ENCODE measurements around the gene JMJD6. TPM values are rescaled to one million over a fixed set of nuclear protein-coding genes. Genes with fewer than 3 reads are reported as not detected.

Gene JMJD6
- total RNA-seq, 4 donors from 2014 or later = 29.7 to 42.9 (median 41.7) TPM

GRCh38 chr17:76709077-76709950, 17.1 kb downstream of the JMJD6 start:
- TF ChIP-seq, protein P1, sequence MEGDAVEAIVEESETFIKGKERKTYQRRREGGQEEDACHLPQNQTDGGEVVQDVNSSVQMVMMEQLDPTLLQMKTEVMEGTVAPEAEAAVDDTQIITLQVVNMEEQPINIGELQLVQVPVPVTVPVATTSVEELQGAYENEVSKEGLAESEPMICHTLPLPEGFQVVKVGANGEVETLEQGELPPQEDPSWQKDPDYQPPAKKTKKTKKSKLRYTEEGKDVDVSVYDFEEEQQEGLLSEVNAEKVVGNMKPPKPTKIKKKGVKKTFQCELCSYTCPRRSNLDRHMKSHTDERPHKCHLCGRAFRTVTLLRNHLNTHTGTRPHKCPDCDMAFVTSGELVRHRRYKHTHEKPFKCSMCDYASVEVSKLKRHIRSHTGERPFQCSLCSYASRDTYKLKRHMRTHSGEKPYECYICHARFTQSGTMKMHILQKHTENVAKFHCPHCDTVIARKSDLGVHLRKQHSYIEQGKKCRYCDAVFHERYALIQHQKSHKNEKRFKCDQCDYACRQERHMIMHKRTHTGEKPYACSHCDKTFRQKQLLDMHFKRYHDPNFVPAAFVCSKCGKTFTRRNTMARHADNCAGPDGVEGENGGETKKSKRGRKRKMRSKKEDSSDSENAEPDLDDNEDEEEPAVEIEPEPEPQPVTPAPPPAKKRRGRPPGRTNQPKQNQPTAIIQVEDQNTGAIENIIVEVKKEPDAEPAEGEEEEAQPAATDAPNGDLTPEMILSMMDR (IDR thresholded peaks at IDR 0.05 in 4 of 5, conservative IDR thresholded peaks at IDR 0.05 in 1 of 5) = no peak
- TF ChIP-seq POLR2A (IDR thresholded peaks at IDR 0.05) = peak; percentile 36 to 60
- peak; percentile 62 to 79 for DNase-seq
- no peaks in the 10 kb centered on the region for H3K9me3 ChIP-seq
- H3K27me3 ChIP-seq = no peaks in the 10 kb centered on the region
- in situ Hi-C loops (cut with MboI; ENCODE audit: low sequenced_read_pairs in 4 of 4) = loop anchor here in 1 of 4 donors (25.0 kb wide), 1 partner anchor 147 kb away; a partner anchor contains a TSS
- H3K4me3 ChIP-seq = peak overlapping the region; percentile 57 to 72 (median 69)
- ATAC-seq = peak; percentile 37 to 62
- H3K36me3 ChIP-seq = peaks cover 0 to 10% of the 10 kb centered on the region in 2 donors
- peaks cover 36 to 49% of the 10 kb centered on the region in 2 donors for H3K4me1 ChIP-seq
- intact Hi-C loops (cut with DNase I; ENCODE audit: low total_unique reads) = no loop called here
- peak overlapping the region; percentile 79 to 95 (median 87) for H3K27ac ChIP-seq

DNA sequence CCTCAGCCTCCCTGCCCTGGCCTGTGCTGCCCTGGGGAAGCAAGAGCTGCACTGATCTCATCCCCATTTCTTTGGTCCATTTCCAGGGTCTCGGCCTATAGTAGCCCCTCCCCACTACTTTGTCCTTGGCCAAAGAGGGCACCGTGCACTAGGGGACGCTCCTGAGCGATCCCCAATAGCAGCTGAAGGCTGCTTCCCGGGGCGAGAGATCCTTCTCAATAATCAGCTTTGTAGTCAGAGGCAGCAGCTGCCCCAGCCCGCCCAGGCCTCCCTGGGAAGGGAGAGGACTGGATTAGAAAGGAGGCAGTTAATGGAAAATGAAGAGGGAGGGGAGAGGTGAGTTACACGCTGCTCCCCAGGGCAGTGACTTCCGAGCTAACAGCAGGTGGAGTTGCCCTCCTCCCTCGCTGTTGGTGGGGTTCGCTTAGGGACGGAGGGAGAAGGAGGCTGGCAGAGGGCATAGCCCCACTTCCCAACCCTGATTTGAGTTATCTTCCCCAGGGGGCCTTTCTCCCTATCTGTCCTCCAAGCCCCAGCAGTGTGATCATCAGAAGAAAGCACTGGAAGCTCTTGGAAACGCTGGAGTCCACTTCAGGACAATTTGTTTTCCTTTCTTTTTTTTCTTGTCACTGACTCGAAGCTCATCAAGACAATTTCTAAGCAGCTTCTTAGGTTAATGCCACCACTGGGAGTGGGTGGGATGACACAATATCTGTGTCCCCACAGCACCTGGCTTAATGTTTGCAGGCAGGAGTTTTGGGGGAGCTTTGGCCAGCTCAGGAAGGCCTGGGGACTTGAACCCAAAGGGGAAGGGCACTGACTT, 18.2 kb downstream of the JMJD6 start:
- H3K27ac ChIP-seq = peak overlapping the region; percentile 79 to 95 (median 87)
- peaks cover 36 to 49% of the 10 kb centered on the region in 2 donors for H3K4me1 ChIP-seq
- no peaks in the 10 kb centered on the region for H3K27me3 ChIP-seq
- peak in 1 of 2 donors; percentile 6 for TF ChIP-seq POLR2A (IDR thresholded peaks at IDR 0.05)
- TF ChIP-seq, protein P1 (IDR thresholded peaks at IDR 0.05 in 4 of 5, conservative IDR thresholded peaks at IDR 0.05 in 1 of 5) = peak in 3 of 5 experiments; percentile 18 to 45 (median 33)
- intact Hi-C loops (cut with DNase I; ENCODE audit: low total_unique reads) (no loop called here), in situ Hi-C loops (cut with MboI; ENCODE audit: low sequenced_read_pairs in 4 of 4) (loop anchor here in 1 of 4 donors (25.0 kb wide), 1 partner anchor 146 kb away; a partner anchor contains a TSS)
- no peak for DNase-seq
- ATAC-seq = no peak
- H3K4me3 ChIP-seq = peak overlapping the region; percentile 10 to 69 (median 34)
- H3K9me3 ChIP-seq = no peaks in the 10 kb centered on the region
- H3K36me3 ChIP-seq = peaks cover 0 to under 1% of the 10 kb centered on the region in 2 donors

DNA sequence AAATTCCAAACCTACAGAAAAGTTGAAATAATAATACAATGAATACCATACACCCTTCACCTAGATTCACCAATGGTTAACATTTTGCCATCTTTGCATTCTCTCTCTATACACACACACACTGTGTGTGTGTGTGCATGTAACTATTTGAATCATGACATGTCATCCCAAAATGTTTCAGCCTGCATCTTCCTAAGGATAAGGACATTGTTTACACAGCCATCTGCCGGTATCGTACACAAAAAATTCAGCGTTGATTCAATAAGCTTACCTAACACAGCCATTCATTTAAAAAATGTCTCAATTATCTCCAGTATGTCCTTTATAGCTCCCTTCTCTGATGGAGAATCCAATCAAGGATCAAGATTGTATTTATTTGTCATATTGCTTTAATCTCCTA, 19.6 kb downstream of the JMJD6 start:
- intact Hi-C loops (cut with DNase I; ENCODE audit: low total_unique reads) = no loop called here
- no peaks in the 10 kb centered on the region for H3K36me3 ChIP-seq
- no peaks in the 10 kb centered on the region for H3K27me3 ChIP-seq
- TF ChIP-seq POLR2A (IDR thresholded peaks at IDR 0.05) = no peak
- TF ChIP-seq, protein P1 (IDR thresholded peaks at IDR 0.05 in 4 of 5, conservative IDR thresholded peaks at IDR 0.05 in 1 of 5) = no peak
- H3K4me3 ChIP-seq = no peak overlapping the region
- DNase-seq = no peak
- in situ Hi-C loops (cut with MboI; ENCODE audit: low sequenced_read_pairs in 4 of 4) = loop anchor here in 1 of 4 donors (25.0 kb wide), 1 partner anchor 145 kb away; a partner anchor contains a TSS
- H3K4me1 ChIP-seq = peaks cover 31 to 52% of the 10 kb centered on the region in 2 donors
- H3K9me3 ChIP-seq = no peaks in the 10 kb centered on the region
- peak overlapping the region in 2 of 4 donors; percentile 29 to 95 for H3K27ac ChIP-seq
- no peak for ATAC-seq

DNA sequence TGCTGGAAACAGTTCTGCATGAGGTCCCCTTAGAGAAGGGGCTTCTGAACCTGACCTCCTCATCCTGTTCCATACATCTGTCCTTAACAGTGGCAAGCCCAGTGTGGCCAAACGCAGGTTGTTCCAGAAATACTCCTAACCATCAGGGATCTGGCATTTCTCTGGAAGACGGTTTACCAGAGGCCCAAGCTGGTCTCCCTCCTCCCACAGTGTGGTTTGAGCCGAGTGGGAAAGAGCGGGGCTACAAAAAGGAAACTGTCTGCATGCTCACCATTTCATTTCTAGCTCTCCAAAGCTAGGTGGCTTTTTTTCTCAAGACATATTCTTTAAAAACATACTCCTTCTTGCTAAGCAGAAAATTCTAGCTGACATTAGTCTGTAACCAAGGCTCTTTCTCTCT, 21.6 kb downstream of the JMJD6 start:
- H3K4me3 ChIP-seq = no peak overlapping the region
- H3K9me3 ChIP-seq = no peaks in the 10 kb centered on the region
- in situ Hi-C loops (cut with MboI; ENCODE audit: low sequenced_read_pairs in 4 of 4) (loop anchor here in 1 of 4 donors (25.0 kb wide), 1 partner anchor 143 kb away; a partner anchor contains a TSS), intact Hi-C loops (cut with DNase I; ENCODE audit: low total_unique reads) (no loop called here)
- DNase-seq (no peak), ATAC-seq (no peak)
- H3K27ac ChIP-seq = peak overlapping the region in 2 of 4 donors; percentile 30 to 37
- peaks cover 33 to 60% of the 10 kb centered on the region in 2 donors for H3K4me1 ChIP-seq
- H3K36me3 ChIP-seq = no peaks in the 10 kb centered on the region
- TF ChIP-seq, protein P1 (IDR thresholded peaks at IDR 0.05 in 4 of 5, conservative IDR thresholded peaks at IDR 0.05 in 1 of 5) = no peak
- TF ChIP-seq POLR2A (IDR thresholded peaks at IDR 0.05) = no peak
- H3K27me3 ChIP-seq = no peaks in the 10 kb centered on the region
